Astrocyte of the cerebellum (primary cell): ENCODE data around the gene TRIL.

Experiments used
- DNase-seq: peaks from one replicate; pipeline ENCODE4 v3.0.0-alpha.2; 2011; ENCODE audit warnings: low read depth
- H3K4me3 ChIP-seq: 2 replicates; pipeline ENCODE4 v1.5.1; 2011; ENCODE audit warnings: mild to moderate bottlenecking, low read depth, low read length, moderate library complexity
- CTCF ChIP-seq: IDR thresholded peaks from 2 replicates; pipeline ENCODE4 v1.5.1; 2012; ENCODE audit warnings: low read length, low read depth, moderate library complexity, mild to moderate bottlenecking; ENCODE audit errors: missing control alignments
- in situ Hi-C: cut with HindIII; loops from 2 replicates; pipeline ENCODE4 v1.10.0; 2017; ENCODE audit warnings: low sequenced_read_pairs

Gene TRIL

GRCh38 chr7:28939844-28940544, 18.1 kb downstream of the TRIL start:
- DNase-seq, result no peak
- H3K4me3 ChIP-seq, result no peak overlapping the region
- TF ChIP-seq CTCF, result no peak
- in situ Hi-C loops, result no loop called here

- in situ Hi-C loops, result no loop called here
- no peak for DNase-seq
- no peak overlapping the region for H3K4me3 ChIP-seq
- no peak for TF ChIP-seq CTCF
Measured at GRCh38 chr7:28939367-28939766, 18.8 kb downstream of the TRIL start.

- no peak for TF ChIP-seq CTCF
- in situ Hi-C loops, result no loop called here
- DNase-seq, result no peak
- H3K4me3 ChIP-seq, result no peak overlapping the region
Measured at GRCh38 chr7:28937619-28938018, 20.5 kb downstream of the TRIL start.

- in situ Hi-C loops, result no loop called here
- no peak for TF ChIP-seq CTCF
- DNase-seq, result no peak
- no peak overlapping the region for H3K4me3 ChIP-seq
Measured at GRCh38 chr7:28937103-28937502, 21.0 kb downstream of the TRIL start.

- no peak overlapping the region for H3K4me3 ChIP-seq
- in situ Hi-C loops, result no loop called here
- DNase-seq, result no peak
- TF ChIP-seq CTCF, result no peak
Measured at GRCh38 chr7:28933846-28934320, 24.2 kb downstream of the TRIL start.

- no peak for DNase-seq
- no peak for TF ChIP-seq CTCF
- in situ Hi-C loops, result no loop called here
- H3K4me3 ChIP-seq, result no peak overlapping the region
Measured at GRCh38 chr7:28931565-28931964, 26.6 kb downstream of the TRIL start.
